Hematopoietic multipotent progenitor cell (in vitro differentiated cells): Measurements from ENCODE around the gene GARIN5A. TPM values are rescaled to one million over a fixed set of nuclear protein-coding genes. Genes with fewer than 3 reads are reported as not detected.

Experiments
- DNase-seq, 3 donors: peaks; one replicate each; pipeline ENCODE4 v3.0.0-alpha.2; 2011 to 2015; ENCODE audit warnings: low read depth in 2 of 3, low spot score in 2 of 3
- total RNA-seq: library from RNA; depleted of rRNA; stranded (reverse); fragments of >200 nt; gene quantifications from one replicate; pipeline ENCODE4 v1.2.3, GENCODE V29; 2012

The GARIN5A gene
- total RNA-seq, 1 donor = 1.1 TPM

DNA sequence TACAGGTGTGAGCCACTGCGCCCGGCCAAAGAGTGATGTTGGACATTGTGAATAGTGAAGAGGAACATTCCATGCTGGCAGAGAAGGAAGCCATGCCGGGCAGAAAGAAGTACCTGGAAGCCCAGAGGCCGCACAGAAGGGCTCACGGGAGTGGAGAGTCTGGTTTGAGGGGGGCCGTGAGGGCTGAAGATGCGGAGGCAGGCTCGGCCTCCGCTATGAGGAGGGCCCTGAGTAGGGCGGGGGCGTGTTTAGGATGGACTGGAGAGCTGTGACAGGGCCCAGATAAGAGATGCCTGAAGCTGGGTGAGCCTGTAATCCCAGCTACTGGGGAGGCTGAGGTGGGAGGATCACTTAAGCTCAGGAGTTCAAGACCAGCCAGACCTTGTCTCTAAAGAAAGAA, 32.7 kb upstream of the GARIN5A start:
- no peak for DNase-seq

DNA sequence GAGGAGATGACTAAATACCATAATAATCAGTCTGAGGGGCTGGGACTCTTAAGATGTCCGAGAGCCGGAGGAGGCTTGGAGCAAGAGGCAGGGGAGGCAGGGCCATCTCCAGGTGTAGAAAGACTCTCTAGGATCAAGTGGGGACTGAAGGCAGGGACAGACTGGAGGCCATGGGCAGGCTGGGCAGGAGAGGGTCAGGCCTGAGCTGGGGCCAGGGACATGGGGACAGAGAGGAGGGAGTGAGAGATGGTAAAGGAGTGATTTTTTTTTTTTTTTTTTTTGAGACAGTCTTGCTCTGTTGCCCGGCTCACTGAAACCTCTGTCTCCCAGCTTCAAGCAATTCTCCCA, 32.2 kb upstream of the GARIN5A start:
- DNase-seq = no peak

DNA sequence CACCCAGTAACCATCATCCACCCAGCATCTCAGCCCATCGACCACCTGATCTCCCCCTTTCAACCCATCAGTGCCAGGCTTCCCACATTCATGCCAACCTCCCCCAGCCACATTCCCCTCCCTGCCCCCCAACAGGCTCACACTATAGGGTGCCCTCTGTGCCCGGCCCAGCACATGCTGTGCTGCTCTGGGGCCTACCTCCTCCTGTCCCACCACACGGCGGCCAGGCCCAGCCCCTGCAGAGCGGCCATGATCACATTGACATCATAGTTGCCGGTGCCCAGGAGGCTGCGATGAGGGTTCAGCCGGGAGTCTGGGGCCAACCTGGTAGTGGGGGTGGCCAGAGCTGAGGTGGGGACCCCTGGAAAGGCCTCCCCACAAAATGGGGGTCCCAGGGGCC, 30.7 kb upstream of the GARIN5A start:
- no peak for DNase-seq

DNA sequence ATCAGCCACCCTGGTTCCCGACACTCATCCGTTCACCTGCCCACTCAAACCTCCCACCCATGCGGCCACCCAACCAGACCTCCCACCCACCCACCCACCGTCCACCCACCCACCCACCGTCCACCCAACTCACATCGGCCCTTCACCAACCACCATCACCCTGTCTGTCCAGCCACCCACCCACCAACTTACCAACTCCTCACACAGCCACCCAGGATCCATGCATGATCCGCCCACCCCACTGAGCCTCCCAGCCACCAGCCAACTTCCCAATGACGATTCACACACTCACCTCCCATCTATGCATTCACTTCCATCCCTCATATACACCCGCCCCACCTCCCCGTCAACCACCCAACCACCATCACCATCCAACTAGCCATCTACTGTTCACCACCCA, 30.1 kb upstream of the GARIN5A start:
- DNase-seq = no peak

DNA sequence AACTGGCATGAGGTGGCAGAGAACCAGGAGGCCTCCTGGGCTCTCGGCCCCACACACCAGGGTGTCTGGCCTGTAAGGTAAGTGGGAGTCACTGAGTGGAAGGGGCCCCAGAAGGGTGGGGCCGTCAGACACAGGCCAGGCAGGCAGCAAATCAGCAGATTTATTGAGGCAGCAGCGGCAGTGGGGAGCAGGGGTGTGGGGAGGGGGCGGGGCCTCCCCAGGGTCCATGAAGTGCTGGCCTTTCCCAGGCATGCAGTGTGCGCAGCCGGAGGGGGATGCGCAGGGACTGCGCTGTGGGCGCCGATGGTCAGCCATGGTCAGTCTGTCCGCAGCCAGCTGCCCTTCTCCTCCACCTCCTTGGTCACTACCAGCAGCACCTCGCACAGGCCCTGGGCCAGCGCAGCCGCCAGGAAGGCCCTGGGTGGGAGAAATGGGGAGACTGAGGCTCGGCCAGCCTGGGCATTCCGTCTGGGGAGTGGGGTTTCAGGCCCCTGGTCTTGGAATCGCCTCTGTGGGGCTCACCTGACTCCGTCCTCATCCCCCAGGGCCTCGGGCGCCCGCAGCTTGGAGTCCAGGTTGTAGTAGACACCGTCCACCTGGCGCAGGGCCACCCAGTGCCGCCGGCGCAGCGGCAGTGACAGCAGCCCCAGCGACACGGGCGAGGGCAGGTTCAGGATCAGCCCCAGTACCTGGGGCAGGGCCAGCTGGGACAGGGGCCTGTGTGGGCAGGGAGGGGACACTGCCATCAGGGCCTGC, 29.4 kb upstream of the GARIN5A start:
- no peak for DNase-seq

DNA sequence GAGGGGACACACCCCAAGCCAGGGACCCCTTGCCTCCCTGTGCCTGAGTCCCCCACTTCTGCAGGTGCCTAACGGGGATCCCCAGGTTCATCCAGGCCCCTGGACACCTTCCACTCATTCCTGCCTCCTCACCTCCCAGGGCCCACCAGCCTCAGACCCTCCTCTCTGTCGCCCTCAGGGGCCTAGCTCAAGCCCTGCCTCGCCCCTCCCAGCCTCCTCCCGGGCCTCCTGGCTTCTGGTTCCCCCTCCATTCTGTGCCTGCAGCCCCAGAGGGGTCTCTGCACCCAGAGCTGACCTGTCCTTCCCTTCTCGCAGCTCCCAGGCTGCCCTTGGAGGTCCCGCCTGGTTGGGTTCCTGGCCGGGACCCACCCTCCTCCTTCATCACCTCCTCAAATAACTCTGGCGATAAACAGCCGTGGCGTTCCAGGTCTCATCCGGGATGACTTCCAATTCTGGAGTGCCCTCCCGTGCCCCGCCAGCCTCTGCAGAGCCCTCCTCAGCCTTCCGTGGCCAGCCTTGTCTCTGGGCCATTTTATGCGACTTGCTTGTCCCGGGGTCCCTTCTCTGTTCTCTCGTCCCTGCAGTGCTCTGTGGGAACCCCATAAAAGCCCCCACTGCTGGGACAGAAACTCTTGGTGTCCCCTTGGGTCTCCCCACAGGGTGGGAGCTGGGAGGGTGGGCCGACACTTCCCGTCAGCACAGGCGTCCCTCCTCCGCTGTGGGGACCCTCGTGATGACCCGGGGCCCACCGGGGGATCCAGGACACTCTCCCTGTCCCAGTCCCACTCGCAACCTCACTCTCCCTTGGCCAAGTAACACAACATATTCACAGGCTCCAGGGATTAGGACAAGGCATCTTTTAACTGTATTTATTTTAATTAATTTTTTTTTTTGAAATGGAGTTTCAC, 25.2 kb upstream of the GARIN5A start:
- no peak for DNase-seq

DNA sequence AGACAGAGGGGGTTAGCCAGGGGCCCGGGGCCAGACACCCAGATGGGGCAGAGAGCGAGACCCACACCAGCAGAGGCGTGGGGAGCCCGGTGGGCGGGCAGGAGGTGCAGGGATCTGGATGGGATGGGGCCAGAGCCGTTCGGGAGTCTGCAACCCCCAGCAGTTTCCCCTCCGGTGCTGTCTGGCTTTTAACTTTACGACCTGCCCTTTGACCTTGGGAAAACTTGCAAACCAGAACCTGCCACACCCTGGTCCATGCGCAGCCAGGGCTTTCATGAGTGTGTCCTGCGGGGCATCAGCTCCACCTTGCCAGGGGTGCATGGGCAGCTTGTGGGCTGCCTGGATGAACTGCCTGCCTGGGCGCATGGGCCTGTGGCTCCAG, 24.5 kb upstream of the GARIN5A start:
- DNase-seq = no peak

DNA sequence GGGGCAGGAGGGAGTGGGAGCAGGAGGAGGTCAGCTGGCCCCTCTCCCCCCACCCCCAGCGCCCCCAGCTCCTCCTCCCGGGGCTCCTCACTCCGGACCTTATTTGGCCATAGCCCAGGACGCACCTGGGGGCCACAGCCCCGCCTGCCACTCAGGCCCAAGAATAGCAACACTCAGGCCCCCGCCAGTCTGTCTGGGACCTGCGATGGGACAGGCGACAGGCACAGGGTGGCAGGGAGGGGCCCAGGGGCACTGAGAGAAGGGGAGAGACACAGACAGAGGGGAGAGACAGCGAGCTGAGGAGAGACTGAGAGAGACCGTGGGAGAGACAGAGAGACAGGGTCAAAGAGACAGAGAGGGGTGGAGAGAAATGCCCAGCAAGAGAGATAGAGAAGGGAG, 24.1 kb upstream of the GARIN5A start:
- DNase-seq = no peak

DNA sequence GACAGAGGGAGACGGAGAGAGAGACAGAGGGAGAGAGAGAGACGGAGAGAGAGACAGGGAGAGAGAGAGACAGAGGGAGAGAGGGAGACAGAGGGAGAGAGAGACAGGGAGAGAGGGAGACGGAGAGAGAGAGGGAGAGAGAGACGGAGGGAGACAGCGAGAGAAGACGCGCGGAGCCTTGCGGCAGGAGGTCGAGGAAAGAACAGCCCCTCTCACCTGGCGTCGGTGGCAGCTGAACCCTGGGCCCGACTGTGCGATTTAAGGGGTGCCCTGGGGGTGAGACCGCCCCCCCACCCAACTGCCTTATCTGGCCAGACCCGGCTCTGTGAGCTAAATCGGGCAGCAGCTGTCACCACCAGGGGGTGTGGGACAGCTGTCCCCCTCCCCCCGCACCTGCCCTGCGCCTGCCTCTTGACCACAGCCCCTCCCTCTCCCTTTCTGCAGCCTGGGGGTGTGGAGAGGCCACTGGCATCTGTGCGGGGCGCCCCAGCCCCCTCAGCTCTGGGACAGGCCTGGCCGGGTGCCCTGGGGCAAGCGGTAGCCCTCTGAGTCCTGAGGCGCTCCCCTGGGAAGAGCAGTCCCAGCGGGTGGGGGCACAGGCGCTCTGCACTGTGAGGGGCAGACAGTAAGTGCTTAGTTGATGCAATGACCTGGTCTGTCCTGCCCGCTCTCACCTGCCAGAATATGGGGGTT, 23.6 kb upstream of the GARIN5A start:
- DNase-seq = peak in 2 of 3 donors; percentile 43 to 66

DNA sequence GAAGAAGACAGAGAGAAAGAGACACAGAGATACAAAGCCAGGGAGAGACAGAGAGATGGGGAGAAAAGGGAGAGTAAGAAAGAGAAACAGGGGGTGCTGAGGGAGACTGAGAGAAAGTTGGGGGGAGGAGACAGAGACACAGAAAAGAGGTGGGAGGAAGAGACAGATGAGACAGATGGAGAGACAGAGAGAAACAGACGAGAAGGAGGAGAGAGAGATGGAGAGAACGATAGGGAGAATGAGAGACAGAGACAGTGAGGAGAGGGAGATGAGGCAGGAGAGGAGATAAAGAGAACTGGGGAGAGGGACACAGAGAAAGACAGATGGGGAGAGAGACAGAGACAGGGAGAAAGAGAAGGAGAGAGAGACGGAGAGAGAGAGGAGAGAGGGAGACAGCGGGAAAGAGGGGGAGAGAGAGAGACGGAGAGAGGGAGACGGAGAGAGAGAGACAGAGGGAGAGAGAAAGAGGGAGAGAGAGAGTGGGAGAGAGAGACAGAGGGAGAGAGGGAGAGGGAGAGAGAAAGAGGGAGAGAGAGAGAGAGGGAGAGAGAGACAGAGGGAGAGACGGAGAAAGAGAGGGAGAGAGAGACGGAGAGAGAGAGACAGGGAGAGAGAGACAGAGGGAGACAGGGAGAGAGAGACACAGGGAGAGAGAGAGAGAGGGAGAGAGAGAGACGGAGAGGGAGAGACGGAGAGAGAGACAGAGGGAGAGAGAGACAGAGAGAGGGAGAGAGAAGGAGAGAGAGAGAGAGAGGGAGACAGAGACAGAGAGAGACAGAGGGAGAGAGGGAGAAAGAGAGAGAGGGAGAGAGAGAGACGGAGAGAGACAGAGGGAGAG, 21.8 kb upstream of the GARIN5A start:
- DNase-seq = no peak

DNA sequence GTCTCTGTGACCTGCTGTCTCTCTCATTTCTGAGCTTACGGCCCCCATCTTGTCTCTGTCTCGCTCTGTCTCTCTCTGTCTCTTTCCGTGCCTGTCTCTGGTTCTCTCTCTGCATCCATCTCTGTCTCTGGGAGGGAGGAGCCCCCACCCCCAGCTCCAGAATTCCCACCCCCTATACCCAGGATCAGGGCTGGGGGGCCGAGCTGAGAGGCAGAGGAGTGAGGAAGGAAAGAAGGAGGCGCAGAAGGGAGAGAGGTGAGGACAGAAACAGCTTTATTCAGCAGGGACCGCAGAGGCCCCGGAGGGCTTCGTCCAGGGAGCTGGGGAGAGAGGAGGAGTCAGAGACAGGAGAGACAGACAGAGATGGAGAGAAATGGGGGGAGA, 20.4 kb upstream of the GARIN5A start:
- DNase-seq = no peak

DNA sequence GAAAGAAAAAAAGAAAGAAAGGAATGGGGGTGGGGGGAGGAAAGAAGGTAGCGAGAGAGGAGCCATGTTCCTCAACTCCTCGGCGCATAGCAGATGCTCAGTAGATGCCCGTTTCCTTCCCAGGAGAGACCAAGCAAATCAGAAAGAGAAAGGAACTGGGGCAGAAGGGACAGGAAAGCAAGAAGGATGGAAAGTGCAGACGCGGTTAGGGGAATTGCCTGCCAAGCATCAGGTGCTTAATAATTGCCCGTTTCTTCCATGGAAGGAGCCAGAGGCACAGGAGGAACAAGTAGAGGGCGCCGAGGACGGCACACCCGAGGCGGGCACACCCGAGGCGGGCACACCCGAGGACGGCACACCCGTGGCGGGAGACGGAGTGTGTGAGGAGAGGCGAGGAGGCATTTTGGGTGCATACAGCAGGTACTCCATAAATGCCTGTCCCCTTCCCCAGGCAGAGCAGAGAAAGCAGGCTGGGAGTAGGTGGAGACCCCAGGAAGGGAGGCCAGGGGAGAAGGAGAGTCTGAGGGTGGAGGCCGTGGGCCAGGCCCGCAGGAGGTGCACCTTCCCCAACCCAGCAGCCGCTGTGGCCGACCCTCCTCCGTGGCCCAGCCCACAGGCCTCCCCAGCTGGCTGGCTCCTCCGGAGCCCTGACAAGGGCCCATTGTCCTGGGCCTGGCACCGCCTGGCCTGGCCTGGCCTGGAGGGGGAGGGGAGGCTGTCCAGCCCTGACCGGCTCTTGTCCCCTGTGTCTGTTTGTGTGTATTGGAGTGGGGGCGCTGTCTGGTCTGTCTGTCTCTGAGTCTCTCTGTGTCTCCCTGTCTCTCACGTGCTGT, 19.8 kb upstream of the GARIN5A start:
- no peak for DNase-seq

DNA sequence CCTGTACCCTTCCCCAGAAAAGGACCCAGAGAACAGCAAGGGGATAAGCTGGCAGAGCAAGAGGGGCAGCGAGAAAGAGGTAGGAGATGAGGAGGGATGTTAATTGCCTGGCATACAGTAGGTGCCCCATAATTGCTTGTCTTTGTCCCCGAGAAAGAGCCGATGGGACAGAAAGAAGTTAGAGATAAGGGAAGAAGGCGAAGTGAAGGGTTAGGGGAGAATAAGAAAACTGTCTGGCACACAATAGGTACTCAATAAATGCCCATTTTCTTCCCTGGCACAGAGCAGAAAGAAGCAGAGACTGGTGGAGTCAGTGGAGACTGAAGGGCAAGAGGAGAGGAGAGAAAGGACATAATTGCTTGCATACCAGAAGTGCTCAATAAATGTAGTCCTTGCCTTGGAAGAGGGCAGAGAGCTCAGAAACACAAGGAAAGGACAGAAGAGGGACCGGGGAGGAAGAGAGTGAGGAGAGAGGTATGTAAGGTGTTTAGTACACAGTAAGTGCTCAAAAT, 18.4 kb upstream of the GARIN5A start:
- no peak for DNase-seq

DNA sequence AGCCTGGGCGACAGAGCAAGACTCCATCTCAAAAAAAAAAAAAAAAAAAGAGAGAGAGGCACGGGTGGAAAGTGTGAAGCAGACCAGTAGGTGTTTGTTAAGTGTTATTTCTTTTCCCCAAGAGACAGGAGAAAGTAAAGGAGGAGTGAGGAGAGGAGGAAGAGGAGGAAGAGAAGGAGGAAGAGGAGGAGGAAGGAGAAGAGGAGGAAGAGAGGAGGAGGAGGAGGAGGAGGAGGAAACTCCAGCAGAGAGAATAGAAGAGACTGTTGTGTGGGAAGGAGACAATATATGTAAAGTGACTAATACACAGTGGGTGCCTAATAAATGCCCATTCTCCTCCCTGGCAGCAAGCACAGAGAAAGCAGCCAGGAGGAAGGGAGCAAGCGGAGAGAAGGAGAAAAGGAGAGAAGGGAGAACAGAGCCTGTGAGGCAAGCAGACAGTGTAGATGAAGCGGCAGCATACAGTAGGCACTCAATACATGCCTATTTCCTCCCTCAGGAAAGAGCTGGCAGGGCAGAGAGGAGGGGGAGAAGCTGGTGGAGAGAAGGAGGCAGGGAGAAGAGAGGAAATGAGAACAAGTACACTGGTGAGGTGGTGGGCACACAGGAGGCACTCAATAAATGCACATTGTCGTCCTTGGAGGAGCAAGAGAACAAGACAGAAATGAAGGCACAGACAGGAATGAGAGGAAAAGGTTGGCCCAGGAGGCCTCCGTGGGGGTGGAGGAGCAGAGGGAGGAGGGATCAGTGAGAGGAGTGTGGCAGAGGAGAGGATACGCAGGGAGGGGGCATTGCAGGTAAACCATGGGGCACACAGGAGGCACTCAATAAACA, 17.8 kb upstream of the GARIN5A start:
- DNase-seq = no peak

DNA sequence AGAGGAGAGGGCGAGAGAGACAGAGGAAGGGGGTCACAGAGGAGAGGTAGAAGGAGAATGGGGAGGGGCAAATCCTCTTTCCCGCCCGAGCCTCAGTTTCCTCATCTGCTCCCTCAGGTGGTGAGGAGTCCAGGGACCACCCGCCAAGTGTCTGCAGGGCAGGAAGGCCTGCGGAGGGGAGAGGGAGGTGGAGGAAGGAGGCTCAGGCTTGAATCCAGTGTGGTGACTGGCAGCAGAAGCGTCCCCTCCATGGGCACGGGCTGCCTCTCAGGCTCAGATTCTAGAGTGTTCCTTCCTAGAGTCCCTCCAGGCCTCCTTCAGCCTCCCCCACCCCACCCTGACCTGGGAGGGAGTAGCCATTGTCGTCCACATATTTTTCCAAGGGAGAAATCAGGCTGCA, 16.5 kb upstream of the GARIN5A start:
- DNase-seq = no peak

DNA sequence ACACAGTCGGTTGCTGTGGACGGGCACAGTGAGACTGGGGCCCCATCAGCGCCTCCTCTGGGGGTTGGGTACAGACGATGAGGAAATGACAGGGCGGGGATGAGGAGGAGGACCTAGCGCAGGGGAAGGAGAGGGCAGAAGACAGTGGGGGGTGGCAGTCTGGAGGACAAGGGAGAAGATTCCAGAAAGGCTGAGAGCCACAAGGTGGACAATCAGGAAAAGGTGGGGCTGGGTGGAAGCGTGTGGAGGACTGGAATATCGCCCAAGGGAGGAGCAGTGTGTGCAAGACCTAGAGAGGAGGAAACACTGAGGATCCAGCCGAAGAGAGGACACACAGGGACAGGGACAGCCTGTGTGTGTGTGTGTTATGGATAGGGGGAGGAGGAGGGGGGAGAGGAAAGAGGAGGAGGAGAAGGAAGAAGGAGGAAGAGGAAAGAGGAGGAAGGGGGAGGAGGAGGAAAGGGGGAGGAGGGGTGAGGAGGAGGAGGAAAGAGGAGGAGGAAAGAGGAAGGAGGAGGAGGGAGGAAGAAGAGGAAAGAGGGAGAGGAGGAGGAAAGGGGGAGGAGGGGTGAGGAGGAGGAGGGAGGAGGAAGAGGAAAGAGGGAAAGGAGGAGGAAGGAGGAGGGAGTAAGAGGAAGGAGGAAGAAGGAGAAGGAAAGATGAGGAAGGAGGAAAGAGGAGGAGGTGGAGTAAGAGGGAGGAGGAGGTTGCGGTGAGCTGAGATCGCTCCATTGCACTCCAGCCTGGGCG, 15.8 kb upstream of the GARIN5A start:
- peak in 2 of 3 donors; percentile 31 to 59 for DNase-seq

DNA sequence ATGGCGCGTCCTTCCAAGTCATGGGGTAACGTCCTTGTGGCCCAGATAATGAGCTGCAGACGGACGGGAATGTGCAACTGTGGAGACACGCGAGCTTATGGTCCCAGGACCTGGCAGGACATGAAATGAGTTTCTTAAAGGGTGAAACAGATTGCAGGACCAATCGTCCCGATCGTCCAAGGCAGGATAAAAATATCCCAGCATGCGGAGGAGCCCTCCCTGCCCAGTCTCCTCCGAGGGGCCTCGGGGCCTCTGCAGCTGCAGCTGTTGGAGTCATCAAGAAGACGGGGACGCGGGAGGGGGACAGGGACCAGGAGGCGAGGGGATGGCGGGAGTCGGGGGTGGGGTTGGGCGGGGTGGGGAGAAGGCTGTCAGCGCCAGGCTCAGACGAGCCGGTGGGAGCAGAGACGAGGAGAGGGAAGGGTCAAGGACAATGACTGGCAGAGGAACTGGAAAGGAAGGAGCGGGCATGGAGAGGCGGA, 14.4 kb upstream of the GARIN5A start:
- no peak for DNase-seq

DNA sequence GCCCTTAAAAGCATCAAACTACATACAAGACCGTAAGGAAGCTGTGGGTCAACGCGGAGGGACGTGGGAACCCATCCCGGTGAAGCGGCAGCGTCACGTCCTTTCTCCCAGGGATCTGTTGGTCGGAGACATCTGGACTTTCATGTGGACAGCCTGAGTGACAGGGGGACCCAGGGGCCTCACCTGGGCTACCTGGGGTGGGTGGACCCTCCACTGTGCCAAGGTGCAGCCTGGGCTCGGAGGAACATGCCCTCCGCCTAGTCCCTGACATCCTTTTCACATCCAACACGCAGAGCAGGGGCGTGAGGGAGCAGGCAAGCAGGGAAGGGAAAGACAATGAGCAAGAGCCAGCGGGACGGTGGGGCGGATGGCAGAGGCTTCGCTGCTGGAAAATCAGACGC, 13.8 kb upstream of the GARIN5A start:
- no peak for DNase-seq
